Measurements from ENCODE around the gene NKAIN2.

The NKAIN2 gene

GRCh38 chr6:124040655-124041054 lies 237.0 kb downstream of the NKAIN2 start:
- no peak for DNase-seq

- no peak for DNase-seq
Measured at GRCh38 chr6:124052120-124052519, 248.5 kb downstream of the NKAIN2 start.

GRCh38 chr6:124053315-124053714 lies 249.7 kb downstream of the NKAIN2 start:
- no peak for DNase-seq

- DNase-seq, result no peak
Measured at GRCh38 chr6:124054034-124054433, 250.4 kb downstream of the NKAIN2 start.

GRCh38 chr6:124055395-124055794 lies 251.7 kb downstream of the NKAIN2 start:
- no peak for DNase-seq

- no peak for DNase-seq
Measured at GRCh38 chr6:124055963-124056362, 252.3 kb downstream of the NKAIN2 start.

- no peak for DNase-seq
Measured at GRCh38 chr6:124056407-124057334, 253.0 kb downstream of the NKAIN2 start.

- DNase-seq, result no peak
Measured at GRCh38 chr6:124057461-124057860, 253.8 kb downstream of the NKAIN2 start.

- no peak for DNase-seq
Measured at GRCh38 chr6:124064317-124065113, 260.9 kb downstream of the NKAIN2 start.

GRCh38 chr6:124066269-124066668 lies 262.6 kb downstream of the NKAIN2 start:
- no peak for DNase-seq

GRCh38 chr6:124066946-124067552 lies 263.4 kb downstream of the NKAIN2 start:
- no peak for DNase-seq

GRCh38 chr6:124069230-124069950 lies 265.7 kb downstream of the NKAIN2 start:
- DNase-seq, result no peak

GRCh38 chr6:124073021-124073420 lies 269.4 kb downstream of the NKAIN2 start:
- no peak for DNase-seq

- no peak for DNase-seq
Measured at GRCh38 chr6:124073820-124074587, 270.3 kb downstream of the NKAIN2 start.

GRCh38 chr6:124074606-124075005 lies 270.9 kb downstream of the NKAIN2 start:
- DNase-seq, result no peak

GRCh38 chr6:124076336-124077048 lies 272.8 kb downstream of the NKAIN2 start:
- DNase-seq, result no peak

GRCh38 chr6:124078169-124078568 lies 274.5 kb downstream of the NKAIN2 start:
- no peak for DNase-seq

GRCh38 chr6:124080483-124080882 lies 276.8 kb downstream of the NKAIN2 start:
- no peak for DNase-seq

- no peak for DNase-seq
Measured at GRCh38 chr6:124090491-124090890, 286.8 kb downstream of the NKAIN2 start.

- no peak for DNase-seq
Measured at GRCh38 chr6:124099520-124099919, 295.9 kb downstream of the NKAIN2 start.

GRCh38 chr6:124110514-124110913 lies 306.8 kb downstream of the NKAIN2 start:
- DNase-seq, result no peak
